Kidney epithelial cell (primary cell): ENCODE results near the gene RPUSD3. TPM values are rescaled to one million over a fixed set of nuclear protein-coding genes. Genes with fewer than 3 reads are reported as not detected.

ENCODE experiments used
- DNase-seq: peaks from one replicate; pipeline ENCODE4 v3.0.0-alpha.2; 2010; ENCODE audit warnings: low read depth
- H3K27me3 ChIP-seq: 2 replicates; pipeline ENCODE4 v1.6.0; 2011; ENCODE audit warnings: low read length; ENCODE audit not compliant: control insufficient read depth, insufficient read depth
- H3K36me3 ChIP-seq: 2 replicates; pipeline ENCODE4 v1.5.1; 2011; ENCODE audit warnings: low read length; ENCODE audit not compliant: control insufficient read depth, insufficient read depth
- H3K4me3 ChIP-seq: 2 replicates; pipeline ENCODE4 v1.5.1; 2011; ENCODE audit warnings: low read depth, mild to moderate bottlenecking, control low read depth, low read length
- total RNA-seq: library from RNA; depleted of rRNA; stranded (reverse); fragments of >200 nt; gene quantifications from 2 replicates; pipeline ENCODE4 v1.2.3, GENCODE V29; 2015
- TF ChIP-seq, protein P1 (sequence below): IDR thresholded peaks from 2 replicates; pipeline ENCODE4 v1.5.1; 2011; ENCODE audit warnings: mild to moderate bottlenecking, moderate library complexity, low read length, control low read depth, inconsistent platforms; ENCODE audit not compliant: insufficient read depth, poor library complexity, severe bottlenecking

Gene RPUSD3
- total RNA-seq, 1 donor from 2014 or later = 52.6 TPM

GRCh38 chr3:9841015-9841414 lies 2.8 kb downstream of the RPUSD3 start:
- Histone ChIP-seq H3K4me3 (no peak overlapping the region), H3K27me3 (no peaks in the 10 kb centered on the region), H3K36me3 (peaks cover 5% of the 10 kb centered on the region)
- TF ChIP-seq, protein P1, sequence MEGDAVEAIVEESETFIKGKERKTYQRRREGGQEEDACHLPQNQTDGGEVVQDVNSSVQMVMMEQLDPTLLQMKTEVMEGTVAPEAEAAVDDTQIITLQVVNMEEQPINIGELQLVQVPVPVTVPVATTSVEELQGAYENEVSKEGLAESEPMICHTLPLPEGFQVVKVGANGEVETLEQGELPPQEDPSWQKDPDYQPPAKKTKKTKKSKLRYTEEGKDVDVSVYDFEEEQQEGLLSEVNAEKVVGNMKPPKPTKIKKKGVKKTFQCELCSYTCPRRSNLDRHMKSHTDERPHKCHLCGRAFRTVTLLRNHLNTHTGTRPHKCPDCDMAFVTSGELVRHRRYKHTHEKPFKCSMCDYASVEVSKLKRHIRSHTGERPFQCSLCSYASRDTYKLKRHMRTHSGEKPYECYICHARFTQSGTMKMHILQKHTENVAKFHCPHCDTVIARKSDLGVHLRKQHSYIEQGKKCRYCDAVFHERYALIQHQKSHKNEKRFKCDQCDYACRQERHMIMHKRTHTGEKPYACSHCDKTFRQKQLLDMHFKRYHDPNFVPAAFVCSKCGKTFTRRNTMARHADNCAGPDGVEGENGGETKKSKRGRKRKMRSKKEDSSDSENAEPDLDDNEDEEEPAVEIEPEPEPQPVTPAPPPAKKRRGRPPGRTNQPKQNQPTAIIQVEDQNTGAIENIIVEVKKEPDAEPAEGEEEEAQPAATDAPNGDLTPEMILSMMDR = no peak
- no peak for DNase-seq

DNA sequence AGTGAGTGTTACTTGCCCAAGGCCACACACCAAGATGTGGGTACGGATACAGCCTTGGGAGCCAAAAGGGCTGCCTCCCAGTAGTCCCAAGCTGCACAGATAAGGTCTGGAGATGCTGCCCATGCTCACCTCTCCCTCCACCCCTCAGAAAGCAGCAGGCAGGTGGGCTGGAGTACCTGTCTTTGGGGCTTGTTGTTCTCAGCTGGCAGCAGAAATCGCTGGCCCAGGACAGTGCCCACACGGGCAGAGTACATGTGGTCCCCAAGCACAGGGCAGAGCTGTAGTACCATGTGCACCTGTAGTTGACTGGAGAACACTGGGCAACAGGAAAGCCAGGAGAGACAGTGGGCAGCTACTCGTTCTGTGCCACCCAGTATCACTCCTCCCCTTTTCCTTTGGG lies 5.0 kb downstream of the RPUSD3 start:
- Histone ChIP-seq H3K36me3 (peaks cover 5% of the 10 kb centered on the region), H3K27me3 (no peaks in the 10 kb centered on the region), H3K4me3 (no peak overlapping the region)
- no peak for DNase-seq
- TF ChIP-seq, protein P1 = no peak

- Histone ChIP-seq H3K36me3 (peaks cover 5% of the 10 kb centered on the region), H3K27me3 (no peaks in the 10 kb centered on the region), H3K4me3 (no peak overlapping the region)
- TF ChIP-seq, protein P1 = no peak
- no peak for DNase-seq
Measured at GRCh38 chr3:9837701-9838582, 5.9 kb downstream of the RPUSD3 start.

GRCh38 chr3:9834520-9835380 lies 9.1 kb downstream of the RPUSD3 start:
- H3K36me3 ChIP-seq = no peaks in the 10 kb centered on the region
- TF ChIP-seq, protein P1 = no peak
- DNase-seq = no peak
- H3K4me3 ChIP-seq = no peak overlapping the region
- no peaks in the 10 kb centered on the region for H3K27me3 ChIP-seq

- Histone ChIP-seq H3K36me3 (no peaks in the 10 kb centered on the region), H3K4me3 (no peak overlapping the region), H3K27me3 (no peaks in the 10 kb centered on the region)
- TF ChIP-seq, protein P1 = no peak
- no peak for DNase-seq
Measured at GRCh38 chr3:9833078-9833477, 10.7 kb downstream of the RPUSD3 start.
